Pulmonary artery endothelial cell (primary cell): Measurements from ENCODE around the gene N4BP2L1. TPM values are rescaled to one million over a fixed set of nuclear protein-coding genes. Genes with fewer than 3 reads are reported as not detected.

ENCODE experiments used
- DNase-seq: peaks from one replicate; pipeline ENCODE4 v3.0.0-alpha.2; 2011; ENCODE audit warnings: low read depth, low spot score
- total RNA-seq: library from RNA; depleted of rRNA; stranded (reverse); fragments of >200 nt; gene quantifications from 2 replicates; pipeline ENCODE4 v1.2.3, GENCODE V29; 2014

N4BP2L1 gene
- total RNA-seq, result 1.5 and 2.0 TPM in 2 replicates

DNA sequence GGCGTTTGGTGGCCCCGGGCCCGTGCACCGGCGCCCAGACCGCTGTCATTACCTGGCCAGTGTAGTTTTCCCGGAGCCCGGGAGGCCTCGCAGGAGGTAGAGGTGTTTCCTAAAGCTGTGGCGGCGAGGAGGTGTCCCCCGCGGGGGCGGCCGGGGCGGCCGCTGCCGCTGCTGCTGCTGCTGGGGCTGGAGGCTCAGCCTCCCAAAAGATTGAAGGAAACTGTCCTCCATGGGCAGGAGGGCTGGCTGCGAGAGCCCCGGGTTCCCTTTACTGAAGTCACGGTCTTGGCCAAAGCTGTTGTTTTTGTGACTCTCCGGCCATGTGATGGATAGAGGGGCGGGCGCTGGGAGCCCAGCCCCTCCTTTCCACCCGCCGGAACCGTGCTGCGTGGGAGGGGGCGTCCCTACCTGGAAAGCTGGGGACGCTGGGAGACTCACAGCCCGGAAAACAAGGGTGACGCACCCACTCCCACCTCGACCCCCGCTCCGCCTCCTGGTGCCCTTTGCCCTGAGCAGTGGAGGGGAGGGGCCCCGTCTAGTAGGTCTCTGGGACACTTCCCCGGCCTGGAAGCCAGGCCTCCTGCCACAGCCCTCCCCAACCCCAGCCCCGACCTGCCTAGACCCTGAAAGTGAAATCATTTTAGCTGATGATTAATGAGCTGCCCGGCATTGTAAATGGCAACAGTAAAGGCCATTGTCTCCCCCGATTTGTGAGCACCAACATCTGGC is at the start of gene N4BP2L1:
Gene N4BP2L1 (minus strand): TSS at position 279 of the 729 bp plus-strand sequence. CDS start 48 bp downstream, at position 231.
- DNase-seq, result no peak

- DNase-seq, result no peak
Measured at GRCh38 chr13:32476892-32477291, 49.0 kb upstream of the N4BP2L1 start.

- DNase-seq, result no peak
Measured at GRCh38 chr13:32476021-32476731, 48.2 kb upstream of the N4BP2L1 start.

- no peak for DNase-seq
Measured at GRCh38 chr13:32474999-32475792, 47.3 kb upstream of the N4BP2L1 start.

DNA sequence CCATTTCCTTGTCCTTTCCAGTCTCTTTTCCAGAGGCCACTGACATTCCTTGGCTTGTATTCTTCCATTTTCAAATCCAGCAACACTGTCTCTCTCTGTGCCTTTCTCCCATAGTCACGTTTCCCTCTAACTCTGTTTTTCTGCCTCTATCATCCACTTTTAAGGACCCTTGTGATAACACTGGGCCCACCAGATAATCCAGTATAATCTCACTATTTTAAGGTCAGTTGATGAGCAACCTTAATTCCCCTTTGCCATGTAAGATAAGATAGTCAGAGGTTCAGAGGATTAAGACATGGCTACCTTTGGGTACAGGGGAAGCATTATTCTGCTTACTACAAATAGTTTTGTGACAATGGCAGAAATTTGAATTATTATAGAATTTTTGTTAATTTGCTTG is 45.7 kb upstream of the N4BP2L1 start:
- no peak for DNase-seq

- no peak for DNase-seq
Measured at GRCh38 chr13:32472194-32472621, 44.3 kb upstream of the N4BP2L1 start.

DNA sequence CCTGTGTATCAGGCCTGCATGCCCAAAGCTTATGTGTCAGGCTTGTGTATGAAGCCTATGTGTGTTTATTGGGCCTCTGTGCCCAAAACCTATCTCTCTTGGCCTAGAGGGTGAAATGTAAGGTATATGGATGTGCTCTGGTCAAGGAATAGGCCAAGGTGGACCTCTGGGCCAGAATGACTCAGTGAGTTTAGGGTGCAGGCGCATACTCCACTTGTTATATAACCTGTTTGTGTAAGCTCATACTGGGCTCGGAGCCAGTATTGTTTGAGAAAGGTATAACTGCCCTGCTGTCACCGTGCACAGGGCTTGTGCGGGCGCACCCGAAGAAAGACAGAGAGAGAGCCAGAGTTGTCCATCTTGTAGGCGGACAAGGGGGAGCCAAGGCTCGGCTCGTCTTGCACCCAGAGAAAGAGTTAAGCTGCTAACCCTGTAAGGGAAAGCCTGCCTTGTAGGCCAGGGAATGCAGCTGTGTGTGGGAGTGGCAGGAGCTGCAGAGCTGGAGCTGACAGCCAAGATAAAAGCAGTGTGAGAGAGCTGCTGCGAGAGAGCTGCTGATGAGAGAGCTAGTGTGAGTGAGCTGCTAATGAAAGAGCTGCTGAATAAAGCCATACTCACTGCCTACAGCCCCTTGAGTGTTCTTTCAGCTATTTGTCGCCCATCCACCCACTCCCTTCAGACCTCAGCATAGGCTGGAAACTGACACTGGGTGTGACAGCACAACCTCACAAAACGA is 43.4 kb upstream of the N4BP2L1 start:
- no peak for DNase-seq

DNA sequence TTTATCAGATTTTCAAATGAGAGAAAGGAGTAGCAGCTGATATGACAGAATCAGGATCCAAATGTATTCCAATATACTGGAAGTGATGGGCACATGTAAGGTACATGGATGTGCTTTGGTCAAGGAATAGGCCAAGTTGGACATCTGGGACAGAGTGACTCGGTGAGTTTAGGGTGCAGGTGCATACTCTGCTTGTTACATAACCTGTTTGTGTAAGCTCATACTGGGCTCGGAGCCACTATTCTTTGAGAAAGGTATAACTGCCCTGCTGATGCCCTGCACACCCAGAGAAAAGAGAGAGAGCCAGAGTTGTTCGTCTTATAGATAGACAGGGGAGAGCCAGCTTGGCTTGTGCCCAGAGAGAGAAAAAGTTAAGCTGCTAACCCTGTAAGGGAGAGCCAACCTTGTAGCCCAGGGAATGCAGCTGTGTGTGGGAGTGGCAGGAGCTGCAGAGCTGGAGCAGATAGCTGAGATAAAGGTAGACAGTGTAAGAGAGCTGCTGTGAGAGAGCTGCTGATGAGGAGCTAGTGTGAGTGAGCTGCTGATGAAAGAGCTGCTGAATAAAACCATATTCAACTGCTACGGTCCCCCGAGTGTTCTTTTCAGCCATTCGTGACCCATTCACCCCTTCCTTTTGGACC is 40.7 kb upstream of the N4BP2L1 start:
- no peak for DNase-seq

DNA sequence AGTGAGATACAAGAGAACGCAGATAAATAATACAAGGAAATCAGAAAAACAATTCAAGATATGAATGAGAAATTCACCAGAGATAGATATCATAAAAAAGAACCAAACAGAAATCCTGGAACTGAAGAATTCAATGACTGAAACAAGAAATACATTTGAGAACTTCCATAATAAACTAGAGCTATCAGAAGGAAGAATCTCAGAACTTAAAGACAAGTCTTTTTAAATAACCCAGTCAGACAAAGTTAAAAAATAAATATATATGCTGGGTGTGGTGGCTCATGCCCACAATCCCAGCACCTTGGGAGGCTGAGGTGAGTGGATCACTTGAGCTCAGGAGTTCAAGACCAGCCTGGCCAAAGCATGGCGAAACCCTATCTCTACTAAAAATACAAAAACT is 28.7 kb upstream of the N4BP2L1 start:
- DNase-seq, result no peak

DNA sequence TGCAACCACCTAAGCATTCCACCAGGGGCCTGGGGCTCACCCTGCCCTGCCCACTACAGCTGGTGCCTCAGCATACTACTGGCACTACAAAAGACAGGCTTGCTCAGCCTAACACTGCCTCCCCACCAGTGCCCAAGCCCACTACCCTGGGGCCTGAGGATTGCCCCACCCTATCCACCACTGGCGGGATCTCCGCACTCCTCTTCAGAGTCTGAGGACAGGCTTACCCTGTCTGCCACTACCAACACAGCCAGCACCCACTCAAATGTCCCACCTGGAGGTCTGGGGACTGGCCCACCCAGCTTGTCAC is 27.6 kb upstream of the N4BP2L1 start:
- no peak for DNase-seq

- DNase-seq, result no peak
Measured at GRCh38 chr13:32454886-32455593, 27.1 kb upstream of the N4BP2L1 start.

DNA sequence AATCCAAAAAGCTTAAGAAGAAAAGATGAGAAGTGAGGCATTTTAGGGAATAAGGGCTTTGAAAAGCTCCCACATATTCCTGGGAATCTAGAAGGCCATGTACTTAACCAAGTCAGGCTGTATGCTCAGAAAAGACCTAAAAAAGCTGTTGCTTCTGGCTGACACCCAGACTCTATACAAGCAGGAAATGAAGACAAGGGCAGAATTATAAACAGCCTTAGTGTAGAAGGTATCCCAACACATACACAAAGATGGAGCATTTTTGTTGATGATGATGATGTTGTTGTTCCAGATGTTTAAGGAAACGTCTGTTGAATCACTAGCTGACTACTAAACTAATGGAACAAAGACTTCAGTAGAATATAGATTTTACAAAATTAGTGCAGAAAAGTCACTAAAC is 26.1 kb upstream of the N4BP2L1 start:
- no peak for DNase-seq

DNA sequence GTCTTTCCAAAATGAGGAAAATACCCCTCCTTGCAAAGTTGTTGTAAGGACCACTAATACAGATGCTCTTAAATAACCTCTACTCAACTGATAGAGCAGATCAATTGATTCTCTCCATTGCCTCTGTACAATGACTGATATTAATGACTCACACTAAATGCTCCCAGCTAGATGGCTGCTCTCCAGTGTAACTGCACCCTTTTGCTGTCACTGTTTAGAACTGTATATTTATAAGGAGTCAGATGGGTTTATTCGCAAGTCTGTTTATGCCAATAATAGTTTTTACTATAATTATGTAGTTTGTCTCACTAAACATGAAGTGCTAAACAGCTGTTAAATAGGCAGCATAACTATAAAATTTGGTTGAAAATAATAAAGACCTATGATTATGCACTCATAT is 21.0 kb upstream of the N4BP2L1 start:
- DNase-seq, result no peak

GRCh38 chr13:32447894-32448623 is 20.1 kb upstream of the N4BP2L1 start:
- no peak for DNase-seq

DNA sequence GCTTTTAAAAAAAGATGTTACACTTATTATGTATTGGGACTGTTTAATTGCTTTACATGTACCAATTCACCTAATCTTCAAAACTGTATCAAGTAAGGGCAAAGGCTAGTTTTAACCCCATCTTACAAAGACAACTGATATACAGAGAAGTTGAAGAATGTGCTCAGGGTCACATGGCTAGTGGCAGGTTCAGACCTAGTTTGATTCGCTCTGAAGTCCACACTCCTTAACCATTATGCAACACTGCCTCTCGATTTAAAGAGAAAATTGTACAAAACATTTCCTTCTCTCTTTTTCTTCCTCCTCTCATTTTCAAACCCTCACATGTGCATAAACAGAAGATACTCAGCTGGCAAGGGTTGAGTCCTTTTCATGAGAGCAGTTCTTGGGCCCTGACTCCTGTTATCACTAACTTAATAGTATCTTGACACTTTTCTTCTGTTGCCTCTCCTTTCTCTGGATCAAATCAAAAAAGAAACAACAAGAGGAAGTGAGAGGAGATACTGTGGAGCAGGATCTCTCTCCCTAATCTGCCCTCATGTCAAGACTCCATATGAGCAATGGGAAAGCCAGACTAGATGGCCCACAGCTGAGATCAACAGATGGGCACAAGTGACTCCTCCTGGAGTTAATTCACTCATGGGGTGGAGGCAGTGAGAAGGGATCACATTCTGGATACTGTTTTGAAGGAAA is 19.0 kb upstream of the N4BP2L1 start:
- DNase-seq, result no peak

DNA sequence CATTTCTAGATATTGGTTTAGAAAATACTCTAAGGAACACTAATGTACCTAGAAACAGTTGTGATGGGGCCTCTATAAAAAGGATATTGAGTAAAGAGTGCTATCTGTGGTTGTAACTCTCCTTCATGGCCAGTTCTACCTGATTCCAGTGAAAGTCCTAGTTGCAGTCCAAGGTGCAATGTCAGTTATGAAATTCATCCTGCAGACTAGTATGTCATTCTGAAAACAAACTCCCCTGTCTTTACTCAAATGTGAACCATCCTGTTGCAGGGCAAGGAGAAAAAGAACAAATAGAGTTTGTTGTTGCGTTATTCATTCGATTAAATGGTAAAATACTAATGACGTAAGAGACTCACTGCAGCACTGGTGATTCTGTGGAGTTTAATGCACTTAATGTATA is 18.3 kb upstream of the N4BP2L1 start:
- no peak for DNase-seq

DNA sequence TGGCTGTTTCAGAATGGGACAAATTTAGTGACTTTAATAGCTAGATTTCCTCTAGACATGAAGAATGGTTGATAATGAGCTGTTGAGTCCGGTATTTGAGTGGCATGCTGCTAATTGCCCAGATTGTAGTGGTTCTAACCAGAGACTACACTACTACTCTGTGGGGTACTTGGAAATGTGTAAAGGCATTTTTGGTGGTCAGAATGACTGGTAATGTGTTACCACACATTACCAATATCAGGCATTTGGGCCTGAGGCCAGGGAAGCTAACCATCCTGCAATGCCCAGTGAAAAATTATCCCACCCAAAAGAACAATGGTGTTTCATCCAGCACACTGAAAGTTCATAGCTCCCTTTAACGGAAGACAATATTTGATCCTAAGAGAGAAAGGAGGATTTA is 17.5 kb upstream of the N4BP2L1 start:
- no peak for DNase-seq

DNA sequence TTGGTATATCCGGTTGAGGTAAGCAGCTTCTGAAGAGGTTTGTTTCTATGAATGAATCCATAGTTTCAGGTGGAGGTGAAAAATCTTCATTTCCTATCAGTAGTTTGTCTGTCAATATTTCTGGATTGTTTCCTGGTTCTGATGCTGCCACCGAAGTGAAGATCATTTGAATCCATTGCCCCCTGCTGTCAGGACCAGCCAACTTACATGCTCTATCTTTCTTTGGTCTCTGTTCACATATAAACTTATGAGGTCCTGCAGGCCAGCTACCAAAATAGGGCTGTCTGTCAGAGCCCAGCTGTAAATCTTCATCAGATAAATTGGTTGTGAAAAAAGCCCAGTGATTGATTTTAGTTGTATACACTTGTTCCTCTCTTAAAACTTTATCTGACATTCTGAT is 15.2 kb upstream of the N4BP2L1 start:
- no peak for DNase-seq

- DNase-seq, result no peak
Measured at GRCh38 chr13:32438871-32439270, 10.9 kb upstream of the N4BP2L1 start.
